Stimulated activated CD4-positive, alpha-beta T cell treated with anti-CD3 and anti-CD28 coated beads, Interleukin-2, amount 100 ng/mL, for 24 hours (primary cell): ENCODE measurements around the gene MTO1.
"Not testable (repeated sequence)": the region's sequence is repeated elsewhere in the genome, so short reads cannot be mapped to it uniquely, and the experiment has no call there.

Experiments used
- DNase-seq, 2 donors: peaks; one replicate each; pipeline ENCODE4 v3.0.0-alpha.2; 2020

The MTO1 gene

DNA sequence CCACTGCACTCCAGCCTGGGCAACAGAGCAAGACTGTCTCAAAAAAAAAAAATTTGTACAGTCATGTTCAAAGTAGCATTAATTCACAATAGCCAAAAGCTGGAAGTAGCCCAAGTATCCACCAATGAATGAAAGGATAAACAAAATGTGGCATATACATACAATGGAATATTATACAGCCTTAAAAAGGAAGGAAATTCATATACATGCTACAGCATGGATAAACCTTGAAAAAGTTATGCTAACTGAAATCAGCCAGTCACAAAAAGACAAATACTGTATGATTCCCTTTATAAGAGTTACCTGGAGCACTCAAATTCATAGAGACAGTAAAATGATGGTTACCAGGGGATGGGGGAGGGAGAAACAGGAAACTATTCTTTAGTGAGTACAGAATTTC is 43.6 kb downstream of the MTO1 start:
- DNase-seq = no peak

DNA sequence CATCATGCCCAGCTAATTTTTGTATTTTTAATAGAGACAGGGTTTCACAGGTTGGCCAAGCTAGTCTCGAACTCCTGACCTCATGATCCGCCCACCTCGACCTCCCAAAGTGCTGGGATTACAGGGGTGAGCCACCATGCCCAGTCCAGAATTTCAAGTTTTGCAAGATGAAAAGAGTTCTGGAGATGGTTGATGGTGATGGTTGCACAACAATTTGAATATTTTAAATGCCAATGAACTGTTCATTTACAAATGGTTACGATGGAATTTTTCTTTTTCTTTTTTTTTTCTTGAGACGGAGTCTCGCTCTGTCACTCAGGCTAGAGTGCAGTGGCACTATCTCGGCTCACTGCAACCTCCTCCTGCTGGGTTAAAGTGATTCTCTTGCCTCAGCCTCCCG is 44.2 kb downstream of the MTO1 start:
- DNase-seq = not testable (repeated sequence)

DNA sequence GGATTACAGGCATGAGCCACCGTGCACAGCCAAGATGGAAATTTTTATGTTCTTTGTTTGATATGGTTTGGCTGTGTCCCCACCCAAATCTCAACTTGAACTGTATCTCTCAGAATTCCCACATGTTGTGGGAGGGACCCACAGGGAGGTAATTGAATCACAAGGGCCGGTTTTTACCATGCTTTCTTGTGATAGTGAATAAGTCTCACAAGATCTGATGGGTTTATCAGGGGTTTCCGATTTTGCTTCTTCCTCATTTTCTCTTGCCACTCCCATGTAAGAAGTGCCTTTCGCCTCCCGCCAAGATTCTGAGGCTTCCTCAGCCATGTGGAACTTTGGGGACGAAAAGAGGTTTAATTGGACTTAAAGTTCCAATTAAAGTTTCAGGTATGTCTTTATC is 44.7 kb downstream of the MTO1 start:
- DNase-seq = no peak

DNA sequence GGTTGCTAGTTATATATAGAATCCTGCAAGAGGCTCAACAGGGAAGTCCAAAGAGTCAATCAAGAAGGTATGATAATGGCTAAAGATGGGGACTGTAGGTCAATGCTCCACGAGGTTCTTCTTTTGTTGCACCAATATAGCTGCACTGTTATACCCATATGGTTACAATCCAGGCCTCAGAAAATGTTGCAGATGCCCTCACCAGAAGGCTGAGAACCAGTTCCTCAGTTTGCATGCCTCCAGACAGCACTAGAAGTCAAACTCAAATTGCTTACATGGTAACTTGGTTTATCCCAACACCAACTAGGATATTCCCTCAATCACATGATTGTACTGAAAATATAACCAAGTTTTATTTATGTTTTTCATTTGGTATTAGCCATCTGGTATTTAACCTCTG is 47.2 kb downstream of the MTO1 start:
- no peak for DNase-seq

DNA sequence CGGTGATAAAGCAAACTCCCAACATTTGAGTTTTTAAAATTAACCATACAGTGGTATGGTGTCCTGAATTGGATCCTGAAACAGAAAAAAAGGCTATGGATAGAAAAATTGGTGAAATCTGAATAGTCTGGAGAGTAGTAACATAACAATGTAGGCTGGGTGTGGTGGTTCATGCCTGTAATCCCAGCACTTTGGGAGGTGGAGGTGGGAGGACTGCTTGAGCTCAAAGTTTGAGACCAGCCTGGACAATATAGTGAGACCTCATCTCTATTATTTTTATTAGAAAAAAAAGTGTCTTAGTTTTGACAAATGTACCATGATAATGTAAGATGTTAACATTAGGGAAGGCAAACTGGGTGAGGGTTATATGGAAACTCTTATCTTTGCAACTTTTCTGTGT is 48.3 kb downstream of the MTO1 start:
- no peak for DNase-seq

DNA sequence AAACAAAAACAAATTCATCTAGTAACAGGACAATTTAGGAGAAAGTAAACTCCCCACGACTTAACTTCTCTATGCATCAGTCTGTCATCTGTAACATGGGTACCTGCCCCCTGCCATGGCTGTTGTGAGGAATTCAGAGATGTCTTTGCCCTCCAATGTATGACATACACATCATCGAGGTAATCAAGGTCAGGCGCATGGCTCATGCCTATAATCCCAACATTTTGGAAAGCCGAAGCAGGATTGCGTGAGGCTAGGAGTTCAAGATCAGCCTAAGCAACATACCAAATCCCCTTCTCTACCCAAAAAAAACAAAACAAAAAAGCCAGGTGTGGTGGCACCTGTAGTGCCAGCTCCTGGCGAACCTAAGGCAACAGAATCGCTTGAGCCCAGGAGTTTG is 50.3 kb downstream of the MTO1 start:
- peak in 1 of 2 donors; percentile 36 for DNase-seq

DNA sequence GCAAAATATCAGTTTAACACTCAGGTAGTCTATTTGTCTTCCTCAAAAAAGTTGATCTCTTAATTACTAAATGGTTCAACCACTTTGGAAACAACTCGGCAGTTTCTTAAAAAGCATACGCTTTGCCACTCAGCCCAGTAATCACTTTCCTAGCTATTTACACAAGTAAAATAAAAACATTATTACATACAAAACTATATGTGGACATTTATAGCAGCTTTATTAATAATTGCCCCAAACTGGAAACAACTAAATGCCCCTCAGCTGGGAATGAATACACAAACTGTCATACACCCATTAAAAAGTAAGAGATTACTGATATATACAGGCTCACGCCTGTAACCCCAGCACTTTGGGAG is 51.9 kb downstream of the MTO1 start:
- DNase-seq = no peak

DNA sequence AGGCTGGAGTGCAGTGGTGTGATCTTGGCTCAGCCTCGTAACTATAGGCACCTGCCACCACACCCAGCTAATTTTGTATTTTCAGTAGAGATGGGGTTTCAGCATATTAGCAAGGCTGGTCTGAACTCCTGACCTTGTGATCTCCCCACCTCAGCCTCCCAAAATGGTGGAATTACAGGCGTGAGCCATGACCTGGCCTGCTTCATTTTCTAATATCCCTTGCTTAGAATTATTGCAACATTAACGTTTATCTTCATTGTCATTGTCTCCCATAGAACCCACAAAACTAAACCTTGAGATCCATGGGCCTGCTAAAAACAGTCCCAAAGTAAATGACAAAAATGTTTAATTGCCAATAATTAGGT is 53.2 kb downstream of the MTO1 start:
- peak; percentile 30 to 49 for DNase-seq

DNA sequence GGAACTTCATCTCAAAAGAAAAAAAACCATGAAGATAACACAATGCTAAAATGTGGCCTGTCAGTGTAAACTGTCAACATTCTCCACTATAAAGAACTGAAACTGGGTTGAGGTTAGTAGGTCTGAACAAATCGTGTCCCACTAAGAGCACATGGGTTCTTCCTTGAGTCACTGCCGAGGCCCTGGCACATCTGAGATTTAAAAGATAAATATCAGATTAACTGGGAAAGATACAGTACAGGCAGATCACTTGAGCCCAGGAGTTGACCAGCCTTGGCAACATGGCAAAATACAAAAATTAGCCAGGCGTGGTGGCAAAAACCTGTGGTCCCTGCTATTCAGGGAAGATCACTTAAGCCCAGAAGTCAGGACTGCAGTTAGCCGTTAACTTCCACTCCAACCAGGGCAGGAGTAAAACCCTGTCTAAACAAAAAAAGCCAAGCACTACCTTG is 53.7 kb downstream of the MTO1 start:
- DNase-seq = peak; percentile 40 to 43

DNA sequence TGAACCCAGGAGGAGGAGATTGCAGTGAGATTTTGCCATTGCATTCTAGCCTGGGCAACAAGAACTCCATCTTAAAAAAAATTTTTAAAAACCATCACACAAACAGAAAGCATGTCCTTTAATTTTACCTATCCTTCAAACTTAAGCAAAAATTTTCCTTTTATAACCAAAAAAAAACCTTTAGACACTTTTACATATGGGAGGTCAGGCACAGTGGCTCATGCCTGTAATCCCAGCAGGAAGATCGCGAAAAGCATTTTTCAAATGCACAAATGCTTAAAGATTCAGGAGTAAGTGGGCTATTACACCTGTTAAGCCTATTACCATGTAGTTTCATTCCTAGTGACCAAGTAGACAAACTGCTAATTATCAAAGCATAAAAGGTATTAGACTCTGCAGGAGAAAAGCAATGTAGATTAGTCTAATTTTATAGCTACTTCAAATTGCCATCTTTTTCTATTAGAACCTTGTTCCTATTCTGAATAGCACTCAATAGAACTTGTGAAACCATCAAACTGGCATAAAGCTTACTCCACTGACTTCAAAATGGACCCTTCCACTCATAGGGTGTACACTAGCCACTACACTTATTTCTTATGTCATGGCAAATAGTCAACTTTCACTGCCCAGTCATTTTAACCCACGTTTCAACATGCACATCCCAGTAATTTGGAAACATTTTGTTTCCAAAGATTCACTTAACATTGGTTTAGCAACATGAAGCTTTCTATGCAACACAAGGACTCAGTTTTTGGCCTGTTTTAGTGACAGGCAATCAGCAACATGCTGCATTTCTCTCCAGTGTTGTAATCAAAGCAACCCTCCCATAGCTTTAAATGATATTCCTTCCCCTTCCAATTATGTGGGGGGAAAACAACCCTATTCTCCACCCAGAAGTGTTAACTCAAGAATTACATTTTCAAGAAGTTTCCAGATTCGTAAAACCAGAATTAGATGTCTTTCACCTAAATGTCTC is 55.3 kb downstream of the MTO1 start:
- no peak for DNase-seq

DNA sequence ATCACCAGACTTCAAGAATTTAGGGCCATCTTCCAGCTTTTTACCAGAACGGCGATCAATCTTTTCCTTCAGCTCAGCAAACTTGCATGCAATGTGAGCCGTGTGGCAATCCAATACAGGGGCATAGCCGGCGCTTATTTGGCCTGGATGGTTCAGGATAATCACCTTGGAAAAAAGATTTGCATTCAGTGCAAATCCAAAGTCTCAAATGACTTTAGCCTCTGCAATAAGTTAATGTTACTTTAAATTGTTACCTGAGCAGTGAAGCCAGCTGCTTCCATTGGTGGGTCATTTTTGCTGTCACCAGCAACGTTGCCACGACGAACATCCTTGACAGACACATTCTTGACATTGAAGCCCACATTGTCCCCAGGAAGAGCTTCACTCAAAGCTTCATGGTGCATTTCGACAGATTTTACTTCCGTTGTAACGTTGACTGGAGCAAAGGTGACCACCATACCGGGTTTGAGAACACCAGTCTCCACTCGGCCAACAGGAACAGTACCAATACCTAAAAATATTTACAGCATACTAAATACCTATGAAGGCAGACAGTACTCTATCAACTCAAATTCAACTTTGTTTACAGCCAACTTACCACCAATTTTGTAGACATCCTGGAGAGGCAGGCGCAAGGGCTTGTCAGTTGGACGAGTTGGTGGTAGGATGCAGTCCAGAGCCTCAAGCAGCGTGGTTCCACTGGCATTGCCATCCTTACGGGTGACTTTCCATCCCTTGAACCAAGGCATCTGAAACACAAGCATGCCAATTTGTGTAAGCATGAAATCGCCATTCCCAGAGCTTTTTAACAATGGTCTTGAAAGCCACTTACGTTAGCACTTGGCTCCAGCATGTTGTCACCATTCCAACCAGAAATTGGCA is 56.8 kb downstream of the MTO1 start:
- DNase-seq = not testable (repeated sequence)

DNA sequence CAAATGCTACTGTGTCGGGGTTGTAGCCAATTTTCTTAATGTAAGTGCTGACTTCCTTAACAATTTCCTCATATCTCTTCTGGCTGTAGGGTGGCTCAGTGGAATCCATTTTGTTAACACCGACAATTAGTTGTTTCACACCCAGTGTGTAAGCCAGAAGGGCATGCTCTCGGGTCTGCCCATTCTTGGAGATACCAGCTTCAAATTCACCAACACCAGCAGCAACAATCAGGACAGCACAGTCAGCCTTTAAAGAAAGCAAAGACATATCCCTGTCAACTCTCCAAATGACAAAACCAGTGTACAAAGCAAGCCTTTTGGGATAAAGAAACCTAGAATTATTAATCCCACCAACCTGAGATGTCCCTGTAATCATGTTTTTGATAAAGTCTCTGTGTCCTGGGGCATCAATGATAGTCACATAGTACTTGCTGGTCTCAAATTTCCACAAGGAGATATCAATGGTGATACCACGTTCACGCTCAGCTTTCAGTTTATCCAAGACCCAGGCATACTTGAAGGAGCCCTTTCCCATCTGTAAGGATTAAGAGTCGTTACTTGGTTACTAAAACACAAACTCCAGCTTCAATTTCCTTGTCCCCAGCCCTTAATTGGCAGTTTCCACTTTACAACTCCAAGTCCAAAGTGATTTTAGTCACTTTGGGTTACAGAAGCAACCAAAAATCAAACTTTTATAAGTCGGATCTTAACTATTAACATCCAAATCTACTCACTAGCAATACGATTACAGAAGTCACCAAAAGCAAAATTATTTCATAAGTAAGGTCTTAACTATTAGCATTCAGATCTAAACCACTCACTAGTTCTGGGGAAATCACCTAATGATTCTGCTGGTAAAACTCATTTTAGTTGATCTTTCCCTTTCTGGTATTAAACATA is 57.7 kb downstream of the MTO1 start:
- not testable (repeated sequence) for DNase-seq

DNA sequence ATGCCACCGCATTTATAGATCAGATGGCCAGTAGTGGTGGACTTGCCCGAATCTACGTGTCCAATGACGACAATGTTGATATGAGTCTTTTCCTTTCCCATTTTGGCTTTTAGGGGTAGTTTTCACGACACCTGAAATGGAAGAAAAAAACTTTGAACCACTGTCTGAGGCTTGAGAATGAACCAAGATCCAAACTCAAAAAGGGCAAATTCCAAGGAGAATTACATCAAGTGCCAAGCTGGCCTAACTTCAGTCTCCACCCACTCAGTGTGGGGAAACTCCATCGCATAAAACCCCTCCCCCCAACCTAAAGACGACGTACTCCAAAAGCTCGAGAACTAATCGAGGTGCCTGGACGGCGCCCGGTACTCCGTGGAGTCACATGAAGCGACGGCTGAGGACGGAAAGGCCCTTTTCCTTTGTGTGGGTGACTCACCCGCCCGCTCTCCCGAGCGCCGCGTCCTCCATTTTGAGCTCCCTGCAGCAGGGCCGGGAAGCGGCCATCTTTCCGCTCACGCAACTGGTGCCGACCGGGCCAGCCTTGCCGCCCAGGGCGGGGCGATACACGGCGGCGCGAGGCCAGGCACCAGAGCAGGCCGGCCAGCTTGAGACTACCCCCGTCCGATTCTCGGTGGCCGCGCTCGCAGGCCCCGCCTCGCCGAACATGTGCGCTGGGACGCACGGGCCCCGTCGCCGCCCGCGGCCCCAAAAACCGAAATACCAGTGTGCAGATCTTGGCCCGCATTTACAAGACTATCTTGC is 58.6 kb downstream of the MTO1 start:
- DNase-seq = peak; percentile 85

DNA sequence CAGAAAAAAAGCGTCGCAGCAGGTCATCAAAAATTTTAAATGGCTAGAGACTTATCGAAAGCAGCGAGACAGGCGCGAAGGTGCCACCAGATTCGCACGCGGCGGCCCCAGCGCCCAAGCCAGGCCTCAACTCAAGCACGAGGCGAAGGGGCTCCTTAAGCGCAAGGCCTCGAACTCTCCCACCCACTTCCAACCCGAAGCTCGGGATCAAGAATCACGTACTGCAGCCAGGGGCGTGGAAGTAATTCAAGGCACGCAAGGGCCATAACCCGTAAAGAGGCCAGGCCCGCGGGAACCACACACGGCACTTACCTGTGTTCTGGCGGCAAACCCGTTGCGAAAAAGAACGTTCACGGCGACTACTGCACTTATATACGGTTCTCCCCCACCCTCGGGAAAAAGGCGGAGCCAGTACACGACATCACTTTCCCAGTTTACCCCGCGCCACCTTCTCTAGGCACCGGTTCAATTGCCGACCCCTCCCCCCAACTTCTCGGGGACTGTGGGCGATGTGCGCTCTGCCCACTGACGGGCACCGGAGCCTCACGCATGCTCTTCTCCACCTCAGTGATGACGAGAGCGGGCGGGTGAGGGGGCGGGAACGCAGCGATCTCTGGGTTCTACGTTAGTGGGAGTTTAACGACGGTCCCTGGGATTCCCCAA is 59.3 kb downstream of the MTO1 start, which contains the start of gene EEF1A1:
Gene EEF1A1 (minus strand): TSS at position 345 of the 663 bp plus-strand sequence. CDS start 1,006 bp downstream, outside the sequence.
- peak; percentile 100 for DNase-seq

DNA sequence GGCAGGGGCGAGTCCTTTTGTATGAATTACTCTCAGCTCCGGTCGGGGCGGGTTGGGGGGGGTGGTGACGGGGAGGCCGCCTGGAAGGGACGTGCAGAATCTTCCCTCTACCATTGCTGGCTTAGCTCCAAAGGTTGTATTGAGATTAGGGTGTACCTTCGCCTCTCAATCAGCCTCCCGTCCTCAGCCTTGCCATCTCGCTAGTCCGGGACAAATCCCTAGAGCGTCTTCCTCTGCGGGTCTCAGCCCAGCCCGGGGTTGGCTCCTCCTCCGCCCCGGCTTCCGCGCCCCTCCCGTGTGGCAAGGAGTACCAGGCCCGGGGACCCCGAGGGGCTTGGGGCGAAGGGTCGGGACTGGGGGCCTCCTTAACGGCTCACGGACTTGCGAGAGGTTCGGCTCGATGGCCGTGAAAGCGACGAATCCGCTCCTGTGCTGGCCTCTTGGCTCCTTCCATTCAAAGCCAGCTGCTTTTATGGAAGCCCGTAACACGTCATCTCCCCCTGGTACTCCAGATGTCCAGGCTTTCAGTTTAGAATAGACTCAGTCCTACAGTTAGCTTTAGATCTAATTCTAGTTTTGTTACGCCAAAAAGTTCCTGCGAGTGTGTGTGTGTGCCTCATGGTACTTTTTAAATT is 59.9 kb downstream of the MTO1 start:
- peak in 1 of 2 donors; percentile 76 for DNase-seq

DNA sequence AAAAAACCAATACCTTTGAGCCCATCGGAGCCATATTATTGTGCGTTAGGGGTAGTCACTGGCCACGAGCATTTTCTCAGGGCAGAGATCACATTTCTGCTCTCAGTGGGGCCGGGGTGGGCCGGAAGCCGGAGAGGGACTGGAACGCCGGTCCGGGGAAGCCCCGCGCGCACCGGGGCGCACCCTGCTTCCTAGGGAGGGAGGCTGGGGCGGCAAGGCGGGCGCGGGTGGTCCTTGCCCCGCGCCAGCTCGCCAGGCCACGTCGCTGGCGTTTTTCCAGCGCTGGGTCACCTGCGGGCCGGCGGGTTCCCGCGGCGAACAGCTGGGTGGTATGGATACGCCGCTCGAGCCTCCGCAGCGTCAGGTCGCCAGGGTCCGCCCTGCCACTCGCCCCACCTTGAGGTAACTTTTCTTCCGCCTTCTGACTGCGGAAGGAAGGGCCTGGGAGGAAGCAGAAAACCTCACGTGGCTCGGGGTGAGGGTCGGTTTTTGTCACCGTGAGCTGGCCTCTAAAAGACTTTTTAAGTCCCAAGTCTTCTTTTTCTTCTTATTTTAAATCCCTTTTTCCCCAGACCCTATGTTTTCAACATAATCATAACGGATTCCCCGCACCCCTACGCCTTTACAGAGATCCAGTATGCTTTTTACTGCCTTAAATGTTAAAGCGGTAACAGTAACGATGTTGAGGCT is 62.0 kb downstream of the MTO1 start:
- DNase-seq = peak; percentile 78 to 81

DNA sequence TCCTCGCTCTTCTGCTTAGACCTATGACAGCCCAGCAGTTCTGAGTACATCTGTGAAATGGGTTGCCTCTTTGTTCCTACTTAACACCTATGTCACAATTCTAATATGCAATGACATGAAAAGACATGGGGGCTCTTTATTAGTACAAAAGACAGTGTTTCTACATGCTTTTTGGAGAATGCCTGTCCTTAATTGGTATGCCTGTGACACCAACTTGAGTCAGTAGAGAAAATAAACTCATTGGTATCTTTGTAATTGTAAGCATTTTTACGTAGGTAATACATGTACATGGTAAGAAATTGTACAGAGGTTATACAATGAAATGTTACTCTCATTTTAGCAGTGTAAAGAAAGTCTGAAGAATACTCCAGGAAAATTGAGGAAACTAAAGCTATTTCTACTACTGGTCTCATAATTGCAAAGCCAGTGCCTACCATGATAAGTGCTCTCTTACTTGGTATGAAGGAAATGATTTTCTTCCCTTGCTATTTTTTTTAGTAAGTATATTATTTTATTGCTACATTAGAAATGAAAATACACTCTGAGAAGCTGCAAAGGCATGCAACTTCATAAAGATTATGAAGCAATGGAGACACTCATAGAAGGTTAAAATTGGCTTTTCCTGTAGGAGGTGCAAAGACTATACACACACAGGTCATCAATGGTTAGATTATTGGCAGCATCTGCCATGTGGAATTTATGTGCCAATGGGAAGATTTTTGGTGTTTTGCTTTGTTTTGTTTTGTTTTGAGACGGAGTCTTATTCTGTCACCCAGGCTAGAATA is 64.2 kb downstream of the MTO1 start:
- DNase-seq = no peak

DNA sequence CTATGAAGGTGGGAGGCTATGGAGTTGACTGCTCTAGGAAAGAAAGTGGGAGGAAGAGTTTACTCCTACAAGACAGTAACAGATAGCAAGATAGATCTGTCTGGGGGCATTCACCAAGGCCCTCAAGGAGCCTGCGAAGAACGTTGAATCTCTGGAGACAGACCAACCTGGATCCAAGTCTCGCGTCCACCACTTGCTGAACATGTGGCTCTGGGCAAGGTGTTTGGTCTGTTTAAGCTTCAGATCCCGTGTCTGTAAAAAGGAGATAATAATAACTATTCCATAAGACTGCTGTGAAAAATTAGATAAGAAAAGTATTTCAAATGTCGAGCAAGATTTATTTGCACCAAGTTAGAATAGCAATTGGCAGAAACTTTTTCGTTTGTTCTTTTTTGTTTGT is 67.4 kb downstream of the MTO1 start:
- no peak for DNase-seq

DNA sequence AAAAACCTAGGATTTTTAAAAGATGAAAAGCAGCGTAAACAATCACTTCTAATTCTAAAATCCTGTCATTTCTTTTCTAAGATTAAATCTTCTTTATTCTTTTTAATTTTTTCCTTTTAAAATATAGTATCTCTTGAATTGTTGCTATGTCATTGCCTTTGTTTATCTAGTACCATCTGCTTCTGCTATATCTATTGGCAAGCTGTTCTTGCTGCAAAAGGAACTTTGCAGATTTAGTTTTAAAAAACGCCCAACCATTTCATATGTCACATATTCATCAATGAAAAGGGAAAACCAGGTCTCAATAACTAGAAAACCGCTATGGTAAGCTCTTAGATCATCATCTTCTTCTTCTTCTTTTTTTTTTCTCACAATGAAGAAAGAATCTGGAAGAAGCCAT is 70.8 kb downstream of the MTO1 start:
- DNase-seq = no peak
